HG03039 (cell line): ENCODE data around the gene SACM1L.
"Not testable (repeated sequence)": the region's sequence is repeated elsewhere in the genome, so short reads cannot be mapped to it uniquely, and the experiment has no call there.

ENCODE experiments used
- ATAC-seq: cut with Tn5 transposase; IDR thresholded peaks from one replicate; pipeline ENCODE4 v1.9.1; 2021; ENCODE audit warnings: mild to moderate bottlenecking, moderate library complexity; ENCODE audit not compliant: unreplicated experiment

Gene SACM1L

DNA sequence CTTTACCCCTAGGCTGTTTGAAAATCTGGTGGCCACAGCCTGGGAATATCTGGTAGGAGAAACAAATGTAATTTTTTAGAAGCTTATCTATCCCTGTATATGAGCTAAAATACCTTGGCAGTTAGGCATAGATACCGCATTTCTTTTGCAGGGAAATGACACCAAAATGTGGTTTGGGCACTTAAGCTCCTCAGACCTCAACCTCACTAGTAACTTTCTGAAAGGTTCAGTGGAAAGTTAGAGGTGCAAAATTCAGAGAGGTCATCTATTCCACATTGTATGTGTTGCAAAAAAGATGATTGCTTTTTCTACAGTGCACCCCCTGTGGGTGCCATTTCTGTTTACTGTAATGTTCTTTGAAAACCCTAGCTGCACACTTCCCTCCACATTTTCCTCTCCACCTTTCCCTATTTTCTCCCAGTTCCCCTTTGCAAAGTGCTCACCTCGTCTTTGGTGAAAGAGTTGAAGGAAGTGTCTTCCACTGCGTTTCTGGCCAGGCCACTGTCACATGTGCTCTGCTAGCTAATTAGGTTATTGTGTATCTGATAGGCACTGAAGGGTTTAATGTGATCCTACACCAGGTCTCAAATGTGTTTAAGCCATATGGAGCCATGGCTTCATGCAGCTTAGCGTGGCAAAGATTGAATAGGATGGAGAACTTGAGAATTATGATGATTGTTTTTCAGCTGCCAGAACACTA lies 1.3 kb downstream of the SACM1L start:
- no peak for ATAC-seq

DNA sequence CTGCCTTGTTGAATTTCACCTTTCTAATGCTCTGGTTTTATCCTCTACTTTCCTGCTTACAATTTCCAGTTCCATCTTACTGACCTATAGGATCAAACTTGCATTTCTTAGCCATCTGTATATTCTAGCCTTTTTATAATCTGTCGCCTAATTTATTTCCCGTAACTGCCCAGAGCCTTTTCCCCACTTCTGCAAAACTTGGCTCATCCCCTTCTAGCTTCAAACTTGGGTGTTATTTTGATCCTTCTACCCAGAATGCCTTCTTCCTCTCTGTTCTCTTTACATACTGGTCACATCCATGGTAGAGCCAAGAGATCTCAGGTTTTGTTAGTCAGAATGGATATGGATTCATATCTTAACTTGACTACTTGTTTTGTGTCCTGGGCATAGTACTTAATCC lies 2.6 kb downstream of the SACM1L start:
- no peak for ATAC-seq

DNA sequence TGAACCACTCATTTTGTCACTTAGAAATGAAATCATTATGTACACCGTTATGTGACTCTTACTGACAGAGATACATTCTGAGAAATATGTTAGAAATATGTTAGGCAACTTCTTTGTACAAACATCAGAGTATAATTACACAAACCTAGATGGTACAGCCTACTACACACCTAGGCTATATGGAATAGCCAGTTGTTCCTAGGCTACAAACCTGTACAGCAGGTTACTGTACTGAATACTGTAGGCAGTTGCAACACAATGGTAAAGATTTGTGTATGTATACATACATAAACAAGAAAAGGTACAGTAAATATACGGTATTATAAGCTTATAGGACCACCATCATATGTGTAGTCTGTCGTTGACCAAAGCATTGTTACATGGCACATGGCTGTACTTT lies 3.7 kb downstream of the SACM1L start:
- ATAC-seq, result no peak

DNA sequence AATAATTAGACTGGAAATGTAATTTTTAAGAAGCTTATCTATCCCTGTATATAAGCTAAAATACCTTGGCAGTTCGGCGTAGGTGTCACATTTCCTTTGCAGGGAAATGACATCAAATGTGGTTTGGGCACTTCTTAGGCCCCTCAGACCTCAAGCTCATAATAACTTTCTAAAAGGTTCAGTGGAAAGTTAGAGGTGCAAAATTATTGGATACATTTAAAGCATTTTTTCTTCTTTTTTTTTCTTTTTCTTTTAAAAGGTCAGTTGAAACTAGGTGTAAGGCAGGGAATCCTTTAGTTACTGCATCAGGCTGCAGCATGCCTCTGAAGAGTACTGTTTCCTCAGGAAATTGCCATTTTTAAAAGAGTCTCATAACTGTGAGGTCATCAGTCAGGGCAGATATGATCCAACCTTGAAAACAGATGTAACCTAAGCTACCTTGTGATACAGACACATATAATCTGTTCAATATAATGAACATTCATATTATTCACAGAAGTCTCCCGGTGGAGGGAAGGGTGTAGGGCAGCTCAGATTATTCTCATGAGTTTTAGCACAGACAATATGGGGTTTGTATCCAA lies 4.8 kb downstream of the SACM1L start:
- ATAC-seq, result no peak

DNA sequence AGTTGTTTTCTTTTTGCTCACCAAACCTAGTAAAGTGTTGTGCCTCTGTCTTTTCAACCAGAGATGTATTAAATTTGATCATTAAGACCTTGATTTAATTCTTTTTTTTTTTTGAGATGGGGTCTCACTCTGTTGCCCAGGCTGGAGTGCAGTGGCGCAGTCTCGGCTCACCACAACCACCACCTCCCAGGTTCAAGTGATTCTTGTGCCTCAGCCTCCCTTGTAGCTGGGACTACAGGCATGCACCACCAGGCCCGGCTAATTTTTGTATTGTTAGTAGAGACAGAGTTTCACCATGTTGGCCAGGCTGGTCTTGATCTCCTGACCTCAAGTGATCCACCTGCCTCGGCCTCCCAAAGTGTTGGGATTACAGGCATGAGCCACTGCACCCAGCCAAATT lies 6.0 kb downstream of the SACM1L start:
- ATAC-seq, result not testable (repeated sequence)

DNA sequence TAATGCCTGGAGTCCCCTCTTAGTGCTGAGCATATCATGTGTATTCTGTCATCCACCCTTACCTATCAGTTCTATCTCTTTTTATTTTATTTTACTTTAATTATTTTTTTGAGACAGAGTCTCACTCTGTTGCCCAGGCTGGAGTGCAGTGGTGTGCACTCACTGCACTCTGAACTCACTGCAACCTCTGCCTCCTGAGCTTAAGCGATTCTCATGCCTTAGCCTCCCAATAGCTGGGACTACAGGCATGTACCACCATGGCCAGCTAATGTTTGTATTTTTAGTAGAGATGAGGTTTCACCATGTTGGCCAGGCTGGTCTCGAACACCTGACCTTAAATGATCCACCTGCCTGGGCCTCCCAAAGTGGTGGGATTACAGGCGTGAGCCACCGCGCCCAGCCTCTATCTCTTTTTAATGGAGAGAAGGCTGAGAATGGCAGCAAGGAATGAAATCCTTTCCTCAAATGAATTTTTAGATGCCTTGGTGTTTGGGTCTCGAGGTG lies 11.4 kb downstream of the SACM1L start:
- no peak for ATAC-seq

DNA sequence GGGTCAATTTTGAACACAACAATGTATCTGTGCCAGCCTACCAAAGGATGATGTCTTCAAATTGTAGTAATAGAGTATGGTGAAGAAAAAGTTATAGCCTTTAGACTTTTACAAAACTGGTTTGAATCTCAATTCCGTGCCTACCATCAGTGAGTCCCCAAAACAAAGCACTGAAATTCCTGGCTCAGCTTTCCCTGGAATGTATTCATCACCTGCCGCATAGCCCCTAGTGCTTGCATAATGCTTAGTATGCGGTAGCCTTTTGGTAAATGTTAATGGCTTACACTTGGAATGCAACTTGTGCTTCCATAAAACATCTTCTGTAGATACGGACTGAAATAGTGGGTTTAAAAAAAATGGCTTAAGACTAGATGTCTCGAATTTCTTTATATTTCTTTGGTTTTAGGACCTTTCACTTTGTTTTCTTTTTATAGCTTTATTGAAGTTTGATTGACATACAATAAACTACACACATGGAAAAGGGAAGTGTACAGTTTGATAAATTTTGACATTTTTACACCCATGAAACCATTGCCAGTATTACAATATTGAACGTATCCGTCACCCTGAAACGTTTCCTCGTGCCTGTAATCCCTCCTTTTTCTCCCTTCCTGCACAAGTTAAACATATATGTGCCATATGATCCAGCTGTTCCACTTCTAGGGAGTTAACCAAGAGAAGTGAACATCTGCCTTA lies 12.1 kb downstream of the SACM1L start:
- ATAC-seq, result no peak

DNA sequence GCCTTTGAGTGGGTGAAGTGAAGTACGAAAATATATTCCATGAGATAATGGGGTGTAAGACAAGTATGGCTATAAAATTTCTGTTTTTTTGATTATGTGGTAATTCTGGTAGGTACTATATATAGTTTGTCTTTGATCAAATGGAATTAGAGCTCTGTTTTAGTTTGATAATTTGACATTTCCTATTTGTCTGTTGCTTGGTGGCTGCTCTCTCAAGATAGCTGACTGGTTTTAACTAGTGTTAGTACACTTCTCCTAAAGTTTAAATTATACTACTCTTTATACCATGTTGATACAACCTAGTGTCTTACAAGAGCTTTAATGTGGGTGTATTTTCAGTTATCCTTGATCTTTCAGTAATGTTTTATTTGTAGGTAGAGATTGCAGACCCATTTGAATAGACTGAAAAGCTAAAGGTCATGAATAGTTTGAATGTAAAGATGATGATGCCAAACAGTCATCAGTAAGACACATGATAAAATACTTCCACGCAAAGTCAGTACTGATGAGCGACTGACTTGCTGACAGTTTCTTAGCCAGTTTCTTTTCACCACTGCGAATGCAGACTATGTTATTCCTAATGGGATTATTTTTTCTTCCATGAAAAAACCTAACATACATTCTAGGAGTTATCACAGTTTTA lies 15.2 kb downstream of the SACM1L start:
- ATAC-seq, result no peak

DNA sequence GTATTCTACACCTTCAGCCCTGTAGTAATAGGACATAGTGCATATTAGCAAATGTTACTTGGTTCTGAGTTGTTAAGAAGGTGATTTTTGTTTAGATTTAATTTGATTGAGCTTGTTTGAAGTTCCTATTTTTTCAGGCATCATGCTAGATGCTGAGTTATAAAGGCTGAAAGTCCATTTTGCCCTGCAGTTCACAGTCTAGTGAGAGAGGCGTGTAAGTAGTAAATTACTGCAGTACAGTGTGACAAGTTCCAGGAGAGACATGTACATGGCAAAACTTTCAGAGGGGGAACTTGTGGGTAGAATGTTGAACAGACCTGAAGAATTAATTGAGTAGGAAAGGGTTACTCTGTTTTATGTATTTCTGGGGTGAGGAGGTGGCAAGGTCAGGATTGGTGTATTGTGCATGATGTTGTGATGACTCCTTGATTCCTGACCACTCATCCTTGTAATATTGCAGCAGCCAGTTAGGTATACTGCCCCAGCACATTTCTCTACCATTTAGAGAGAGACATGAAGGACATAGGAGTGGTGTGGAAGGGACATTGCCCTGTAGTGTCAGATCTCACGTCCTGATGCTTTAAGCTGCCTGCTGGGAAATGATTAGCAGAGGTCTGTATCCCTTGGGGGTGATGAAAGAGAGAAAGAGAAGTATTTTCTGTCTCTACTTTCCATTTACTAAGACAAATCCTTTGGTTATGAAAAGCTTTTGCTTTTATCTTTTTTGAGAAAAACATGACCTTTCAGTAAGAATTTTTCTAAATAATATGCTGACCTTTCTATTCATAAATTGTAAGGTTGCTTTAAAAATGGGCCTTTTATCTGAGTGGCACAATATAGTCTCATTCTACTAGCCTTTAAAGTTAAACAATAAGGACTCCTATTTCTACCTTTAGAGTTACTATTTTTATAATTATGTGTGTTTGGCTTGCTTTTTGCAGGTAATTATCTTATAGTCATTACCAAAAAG lies 16.9 kb downstream of the SACM1L start:
- no peak for ATAC-seq

DNA sequence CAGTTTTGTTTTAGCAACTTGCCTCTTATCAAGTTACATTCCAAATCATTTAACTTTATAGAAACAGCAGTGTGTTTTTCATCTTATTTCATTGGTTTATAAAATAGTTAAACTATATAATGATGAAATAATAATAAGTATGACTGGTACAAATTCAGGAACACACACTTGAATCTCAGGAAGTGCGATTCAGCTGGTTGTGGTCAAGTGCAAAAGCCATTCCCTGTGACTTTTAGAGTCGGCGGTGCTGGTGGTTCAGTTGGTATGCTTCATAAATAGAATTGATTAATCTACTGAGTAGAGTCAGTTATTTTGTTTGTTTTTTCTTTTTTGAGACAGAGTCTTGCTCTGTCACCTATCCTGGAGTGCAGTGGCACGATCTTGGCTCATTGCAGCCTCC lies 22.7 kb downstream of the SACM1L start:
- no peak for ATAC-seq

DNA sequence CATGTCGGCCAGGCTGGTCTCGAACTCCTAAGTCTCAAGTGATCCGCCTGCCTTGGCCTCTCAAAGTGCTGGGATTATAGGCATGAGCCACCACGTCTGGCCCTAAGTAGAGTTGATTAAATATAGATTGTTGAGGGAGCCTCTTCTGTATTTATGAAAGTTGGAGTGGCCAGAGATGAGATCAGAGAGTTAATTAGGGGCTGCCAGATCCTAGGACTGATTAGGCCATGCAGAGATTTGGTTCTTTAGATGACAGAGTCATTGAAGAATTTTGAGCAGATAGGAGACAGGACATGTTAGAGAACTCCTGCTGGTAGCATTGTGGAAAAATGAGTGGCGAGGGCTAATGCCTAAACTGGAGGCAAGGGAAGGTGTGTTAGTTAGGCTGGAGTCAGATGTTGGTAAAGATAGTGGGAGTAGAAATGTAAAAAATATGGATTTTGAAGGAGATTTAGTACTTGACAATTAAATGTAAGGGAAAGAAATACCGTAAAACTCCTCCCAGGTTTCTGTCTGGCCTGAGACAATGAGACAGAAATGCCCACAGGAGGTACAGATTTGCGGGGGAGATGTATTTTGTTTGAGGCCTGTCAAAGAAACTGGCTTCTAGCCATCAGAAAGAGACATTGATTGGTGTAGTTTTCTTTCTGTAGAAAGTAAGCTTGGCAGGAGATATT lies 23.4 kb downstream of the SACM1L start:
- ATAC-seq, result no peak

DNA sequence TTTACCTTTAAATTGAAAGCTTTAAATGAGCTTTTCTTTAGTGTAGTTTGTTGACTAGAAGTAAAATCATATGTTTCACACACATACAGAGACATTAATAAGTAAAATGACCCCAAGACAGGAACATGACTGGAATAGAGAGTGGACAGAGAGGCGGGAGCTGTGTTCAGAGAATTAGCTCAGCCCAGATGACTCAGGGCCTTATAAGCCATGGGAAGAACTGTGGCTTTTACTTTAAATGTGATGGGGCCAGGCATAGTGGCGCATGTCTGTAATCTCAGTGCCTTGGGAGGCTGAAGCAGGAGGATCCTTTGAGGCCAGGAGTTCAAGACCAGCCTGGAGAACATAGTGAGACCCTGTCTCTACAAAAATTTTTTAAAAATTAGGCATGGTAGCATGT lies 26.7 kb downstream of the SACM1L start:
- no peak for ATAC-seq

DNA sequence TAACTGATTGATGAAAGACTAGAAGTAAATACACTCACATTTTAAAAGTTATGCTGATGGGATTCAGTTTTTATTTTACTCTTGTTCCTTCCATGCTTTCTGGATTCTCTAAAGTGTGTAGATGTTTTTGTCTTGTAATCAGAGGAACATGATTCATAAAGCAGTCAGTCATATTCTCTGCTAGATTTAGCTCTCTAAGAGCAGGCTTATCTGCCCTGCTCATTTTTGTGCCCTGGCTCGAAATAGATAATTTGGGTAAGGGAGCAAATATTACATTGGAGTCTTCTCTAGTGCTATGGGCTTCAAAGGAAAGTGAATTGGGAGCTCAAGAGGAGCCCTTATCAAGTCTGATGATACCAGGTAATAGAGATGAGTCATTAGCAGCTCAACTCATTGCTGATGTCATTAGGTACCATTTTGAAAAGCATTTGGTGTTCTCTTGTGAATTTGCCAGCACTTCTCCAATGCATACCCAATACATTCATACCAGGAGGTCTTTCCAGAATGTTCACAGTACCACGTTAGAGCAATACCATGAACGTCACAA lies 27.7 kb downstream of the SACM1L start:
- no peak for ATAC-seq

DNA sequence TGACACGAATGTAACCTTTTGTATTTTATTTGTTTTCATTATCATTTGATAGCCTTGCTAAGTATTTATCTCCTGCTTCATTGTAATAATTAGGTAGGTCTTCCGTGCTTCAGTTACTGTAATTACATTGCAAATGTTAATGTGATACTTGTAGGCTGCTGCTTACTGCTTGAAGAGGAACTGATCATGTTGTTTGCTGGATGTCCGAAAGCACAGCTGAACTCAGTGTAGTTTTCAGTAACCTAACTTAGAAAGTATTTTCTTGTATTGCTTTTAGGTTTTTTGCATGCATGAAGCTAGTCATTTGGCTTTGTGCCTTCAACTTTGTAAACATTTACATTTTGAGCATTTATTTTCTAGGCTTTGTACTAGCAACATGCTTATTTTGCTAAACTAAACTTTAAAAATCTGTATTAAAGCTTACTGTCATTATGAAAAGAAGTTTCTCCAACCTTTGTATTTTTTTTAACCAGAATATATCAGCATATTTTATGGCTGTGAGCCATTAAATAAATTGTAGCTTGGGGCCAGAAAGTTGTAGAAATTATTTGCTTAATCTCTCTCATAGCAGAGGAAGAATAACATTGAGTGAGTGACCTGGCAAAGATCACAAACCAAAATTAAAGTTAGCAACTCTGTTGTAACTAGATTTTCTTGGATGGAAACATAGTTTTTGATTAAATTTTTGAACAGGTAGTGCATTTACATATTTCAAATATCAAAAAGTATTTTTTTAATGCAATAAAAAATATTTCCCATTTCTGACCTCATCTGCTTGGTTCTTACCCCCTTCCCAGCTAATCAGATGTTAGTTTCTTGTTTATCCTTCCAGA lies 30.7 kb downstream of the SACM1L start:
- no peak for ATAC-seq

DNA sequence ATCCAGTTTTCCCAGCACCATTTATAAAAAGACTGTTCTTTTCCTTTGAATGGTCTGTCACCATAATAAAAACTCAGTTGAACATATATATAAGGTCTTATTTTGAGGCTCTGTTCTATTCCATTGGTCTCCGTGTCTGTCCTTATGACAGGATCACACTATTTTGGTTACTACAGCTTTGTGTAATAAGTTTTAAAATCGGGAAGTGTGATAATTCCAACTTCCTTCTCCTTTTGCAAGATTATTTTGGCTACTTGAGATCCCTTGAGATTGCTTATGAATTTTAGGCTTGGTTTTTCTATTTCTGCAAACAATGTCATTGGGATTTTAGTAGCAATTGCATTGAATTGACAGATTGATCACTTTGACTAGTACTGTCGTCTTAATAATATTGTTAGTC lies 35.7 kb downstream of the SACM1L start:
- no peak for ATAC-seq

DNA sequence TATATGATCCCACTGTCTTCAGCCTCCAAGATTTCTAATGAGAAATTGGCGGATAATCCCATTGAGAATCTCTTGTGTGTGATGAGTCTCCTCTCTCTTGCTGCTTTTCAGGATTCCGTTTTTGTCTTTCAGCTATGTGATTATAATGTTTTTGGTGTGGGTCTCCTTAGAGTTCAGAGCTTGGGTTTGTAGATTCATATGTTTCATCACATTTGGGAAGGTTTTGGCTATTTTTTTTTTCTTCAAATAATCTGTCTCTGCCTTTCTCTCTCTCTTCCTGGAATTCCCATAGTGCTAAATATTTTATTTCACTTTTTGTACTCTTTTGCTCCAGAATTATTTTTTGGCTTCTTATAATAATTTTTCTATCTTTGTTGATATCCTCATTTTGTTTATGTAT lies 40.4 kb downstream of the SACM1L start:
- no peak for ATAC-seq

DNA sequence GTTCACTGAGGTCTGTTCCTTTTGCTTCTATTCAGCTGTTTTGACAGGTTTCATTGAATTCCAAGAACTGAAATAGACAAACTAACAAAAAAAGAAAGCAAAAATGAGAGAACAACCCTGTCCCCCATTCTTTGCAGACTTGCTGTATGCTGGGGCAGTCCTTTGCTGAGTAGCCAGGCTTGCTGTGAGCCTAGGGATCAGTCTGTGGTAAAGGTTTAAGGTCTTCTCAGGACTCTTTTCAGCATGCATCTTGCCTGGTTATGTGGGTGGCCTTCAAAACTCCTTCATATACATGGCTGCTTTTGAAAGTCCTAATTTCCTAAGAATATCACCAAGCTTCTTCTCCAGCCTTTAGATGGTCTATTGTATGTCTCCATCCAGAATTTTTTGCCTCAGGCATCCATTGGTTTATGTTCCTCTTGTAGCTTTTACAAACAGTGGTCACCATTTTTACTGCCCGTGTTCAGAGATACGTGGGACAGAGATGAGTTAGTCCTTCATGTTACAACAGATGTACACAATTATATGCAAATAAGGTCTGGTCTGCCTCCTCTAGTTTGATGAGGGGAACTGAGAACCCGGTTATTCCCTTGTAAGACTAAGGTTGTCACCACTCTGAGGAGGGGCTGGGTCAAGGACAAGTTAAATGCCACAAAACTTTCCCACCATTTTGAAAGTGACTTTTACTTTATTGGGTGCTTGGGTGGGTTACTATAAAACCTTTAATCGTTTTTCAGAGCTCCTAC lies 41.4 kb downstream of the SACM1L start:
- no peak for ATAC-seq

DNA sequence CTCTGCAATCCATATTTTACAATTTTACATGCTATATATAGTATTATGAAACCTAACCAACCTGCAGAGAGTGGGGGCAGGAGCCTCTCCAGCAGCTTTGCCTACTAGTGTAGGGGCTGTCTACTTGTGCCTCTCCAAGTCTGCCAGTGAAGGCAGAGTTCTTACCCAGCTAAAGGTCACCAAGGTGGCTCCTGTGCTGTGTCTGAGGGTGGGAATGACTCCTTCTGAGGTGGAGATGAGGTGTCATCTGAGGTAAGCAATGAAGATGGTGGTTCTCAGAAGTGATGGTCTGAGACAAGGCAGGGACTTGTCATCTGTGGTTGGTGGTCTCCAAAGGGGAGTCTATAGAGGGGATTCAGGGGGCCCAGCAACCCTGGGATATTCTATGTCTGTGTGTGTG lies 47.5 kb downstream of the SACM1L start:
- no peak for ATAC-seq
